ENCODE data around the gene PPHLN1.

Gene PPHLN1

GRCh38 chr12:42322567-42322966 lies 3.4 kb upstream of the PPHLN1 start (continued):
- no peak for TF ChIP-seq PATZ1 (CRISPR knock-in tag; IDR thresholded peaks at IDR 0.05; ENCODE audit: borderline replicate concordance)
- no peak for TF ChIP-seq TOX (CRISPR knock-in tag; IDR thresholded peaks at IDR 0.05; ENCODE audit: borderline replicate concordance)
- no peak for TF ChIP-seq SNAI2 (CRISPR knock-in tag; IDR thresholded peaks at IDR 0.05)
- no peak for TF ChIP-seq TCF4 (CRISPR knock-in tag; IDR thresholded peaks at IDR 0.05; ENCODE audit: borderline replicate concordance)
- no peak for TF ChIP-seq ESRRG (CRISPR knock-in tag; IDR thresholded peaks at IDR 0.05)
- no peak for TF ChIP-seq RARB (CRISPR knock-in tag; IDR thresholded peaks at IDR 0.05)
- TF ChIP-seq ZC3H10 (CRISPR knock-in tag; IDR thresholded peaks at IDR 0.05): no peak
- no peak for TF ChIP-seq CSDC2 (CRISPR knock-in tag; IDR thresholded peaks at IDR 0.05)

- no peak for ATAC-seq
- TF ChIP-seq PATZ1 (CRISPR knock-in tag; IDR thresholded peaks at IDR 0.05; ENCODE audit: borderline replicate concordance) (no peak), ZFP30 (CRISPR knock-in tag; IDR thresholded peaks at IDR 0.05) (no peak), TCF4 (CRISPR knock-in tag; IDR thresholded peaks at IDR 0.05; ENCODE audit: borderline replicate concordance) (no peak), TOX (CRISPR knock-in tag; IDR thresholded peaks at IDR 0.05; ENCODE audit: borderline replicate concordance) (no peak), ZNF70 (CRISPR knock-in tag; IDR thresholded peaks at IDR 0.05) (no peak), CREB5 (CRISPR knock-in tag; IDR thresholded peaks at IDR 0.05; ENCODE audit: low read depth) (no peak), BACH2 (CRISPR knock-in tag; IDR thresholded peaks at IDR 0.05; ENCODE audit: borderline replicate concordance) (no peak), CSRNP3 (CRISPR knock-in tag; IDR thresholded peaks at IDR 0.05) (no peak), PPARA (CRISPR knock-in tag; IDR thresholded peaks at IDR 0.05; ENCODE audit: borderline replicate concordance) (no peak), ARNTL (CRISPR knock-in tag; IDR thresholded peaks at IDR 0.05; ENCODE audit: borderline replicate concordance, low read depth) (no peak), CSDC2 (CRISPR knock-in tag; IDR thresholded peaks at IDR 0.05) (no peak), ISL1 (CRISPR knock-in tag; IDR thresholded peaks at IDR 0.05) (no peak), ESRRG (CRISPR knock-in tag; IDR thresholded peaks at IDR 0.05) (no peak), OSR1 (CRISPR knock-in tag; IDR thresholded peaks at IDR 0.05) (no peak), ZNF565 (CRISPR knock-in tag; conservative IDR thresholded peaks at IDR 0.05; ENCODE audit: low read depth) (no peak), SNAI2 (CRISPR knock-in tag; IDR thresholded peaks at IDR 0.05) (no peak), RARB (CRISPR knock-in tag; IDR thresholded peaks at IDR 0.05) (no peak), ZC3H10 (CRISPR knock-in tag; IDR thresholded peaks at IDR 0.05) (no peak), ZFP3 (CRISPR knock-in tag; IDR thresholded peaks at IDR 0.05) (no peak), ZNF8 (CRISPR knock-in tag; IDR thresholded peaks at IDR 0.05) (no peak)
Measured at GRCh38 chr12:42323856-42324255, 2.1 kb upstream of the PPHLN1 start.

GRCh38 chr12:42325326-42325652 lies 678 bp upstream of the PPHLN1 start:
- no peak for ATAC-seq
- TF ChIP-seq RARB (CRISPR knock-in tag; IDR thresholded peaks at IDR 0.05) (no peak), GLIS3 (CRISPR knock-in tag; IDR thresholded peaks at IDR 0.05) (no peak), CREB5 (CRISPR knock-in tag; IDR thresholded peaks at IDR 0.05; ENCODE audit: low read depth) (no peak), TOX (CRISPR knock-in tag; IDR thresholded peaks at IDR 0.05; ENCODE audit: borderline replicate concordance) (no peak), TSHZ2 (CRISPR knock-in tag; IDR thresholded peaks at IDR 0.05) (no peak), ARNTL (CRISPR knock-in tag; IDR thresholded peaks at IDR 0.05; ENCODE audit: borderline replicate concordance, low read depth) (no peak), ISL1 (CRISPR knock-in tag; IDR thresholded peaks at IDR 0.05) (no peak), ZFP3 (CRISPR knock-in tag; IDR thresholded peaks at IDR 0.05) (no peak), ESRRG (CRISPR knock-in tag; IDR thresholded peaks at IDR 0.05) (no peak), OSR1 (CRISPR knock-in tag; IDR thresholded peaks at IDR 0.05) (no peak), PPARA (CRISPR knock-in tag; IDR thresholded peaks at IDR 0.05; ENCODE audit: borderline replicate concordance) (no peak), PATZ1 (CRISPR knock-in tag; IDR thresholded peaks at IDR 0.05; ENCODE audit: borderline replicate concordance) (no peak), CSDC2 (CRISPR knock-in tag; IDR thresholded peaks at IDR 0.05) (no peak), ZC3H10 (CRISPR knock-in tag; IDR thresholded peaks at IDR 0.05) (no peak)

Measured in SK-N-SH treated with all-trans-retinoic acid at 6 μM for 48 hours (cell line).